K562 (cell line): ENCODE measurements around the gene MRI1. TPM values are rescaled to one million over a fixed set of nuclear protein-coding genes. Genes with fewer than 3 reads are reported as not detected.

Experiments used
- HLTF ChIP-seq: fragments of 450-650 bp; IDR thresholded peaks from 2 replicates; pipeline ENCODE4 v1.6.1; 2016
- KHSRP ChIP-seq: fragments of 450-650 bp; IDR thresholded peaks from 2 replicates; pipeline ENCODE4 v1.6.1; 2017
- RFX5 ChIP-seq: IDR thresholded peaks from 2 replicates; pipeline ENCODE4 v1.6.1; 2011; ENCODE audit warnings: low read depth, mild to moderate bottlenecking, improper control_type of control experiment, low read length
- SP1 ChIP-seq: sonication (generic); formaldehyde crosslinking; IDR thresholded peaks from 2 replicates; pipeline ENCODE4 v1.8.1; 2022; ENCODE audit warnings: mild to moderate bottlenecking, missing genetic modification reagents
- SPI1 ChIP-seq: IDR thresholded peaks from 2 replicates; pipeline ENCODE4 v1.6.1; 2011; ENCODE audit warnings: low read depth, low read length, control low read depth, borderline replicate concordance
- SRF ChIP-seq, 2 experiments: fragments of 250-450, 450-650 bp in 1 of 2; sonication (Bioruptor Pico) in 1 of 2; sonication (generic) in 1 of 2; formaldehyde crosslinking; IDR thresholded peaks; 2 replicates each; pipeline versions ENCODE4 v1.5.0 to v1.5.1; 2020 to 2022; ENCODE audit warnings: mild to moderate bottlenecking in 1 of 2, missing genetic modification reagents in 1 of 2
- SUPT5H ChIP-seq: fragments of 450-650 bp; IDR thresholded peaks from 2 replicates; pipeline ENCODE4 v1.6.1; 2016
- TBL1XR1 ChIP-seq, 2 experiments: IDR thresholded peaks; 2 replicates each; pipeline ENCODE4 v1.6.1; 2012; ENCODE audit warnings: improper control_type of control experiment in 2 of 2, low read length in 2 of 2, mild to moderate bottlenecking in 1 of 2
- TBP ChIP-seq: optimal IDR thresholded peaks from 2 replicates; pipeline ENCODE3; 2011; ENCODE audit warnings: low read depth, low read length, improper control_type of control experiment
- TOE1 ChIP-seq, 2 experiments: fragments of 450-650 bp in 1 of 2; sonication (generic) in 1 of 2; formaldehyde crosslinking in 1 of 2; IDR thresholded peaks; 2 replicates each; pipeline versions ENCODE4 v1.7.1 to v1.8.0; 2016 to 2022; ENCODE audit warnings: borderline replicate concordance in 2 of 2, mild to moderate bottlenecking in 2 of 2, antibody characterized with exemption in 1 of 2, inconsistent platforms in 1 of 2, low read depth in 1 of 2, missing genetic modification reagents in 1 of 2, moderate library complexity in 1 of 2
- U2AF1 ChIP-seq: fragments of 200-400 bp; formaldehyde crosslinking; optimal IDR thresholded peaks from 2 replicates; pipeline ENCODE3; 2017; ENCODE audit warnings: mild to moderate bottlenecking, low read depth, low read length, moderate library complexity
- ZFP30 ChIP-seq: fragments of 250-450 bp; sonication (Bioruptor Pico); IDR thresholded peaks from 2 replicates; pipeline ENCODE4 v1.8.0; 2022; ENCODE audit warnings: moderate library complexity, mild to moderate bottlenecking, inconsistent platforms, borderline replicate concordance
- ZKSCAN8 ChIP-seq: fragments of 200-800 bp; sonication (Bioruptor generic); IDR thresholded peaks from 2 replicates; pipeline ENCODE4 v1.6.1; 2016; ENCODE audit warnings: missing genetic modification characterization, missing compliant biosample characterization
- ZNF282 ChIP-seq: sonication (generic); formaldehyde crosslinking; IDR thresholded peaks from 2 replicates; pipeline ENCODE4 v1.8.1; 2023; ENCODE audit warnings: missing genetic modification reagents
- ZNF717 ChIP-seq: fragments of 250-450 bp; sonication (Bioruptor Pico); IDR thresholded peaks from 2 replicates; pipeline ENCODE4 v1.5.0; 2021
- ZNF780A ChIP-seq: fragments of 250-450 bp; sonication (Bioruptor Pico); IDR thresholded peaks from 2 replicates; pipeline ENCODE4 v1.5.0; 2021; ENCODE audit warnings: mild to moderate bottlenecking
- polyA plus RNA-seq, 8 experiments: library from polyadenylated mRNA; depleted of rRNA in 4 of 8; stranded (reverse) in 5 of 8; unstranded in 3 of 8; fragments of >200 nt; fragmentation: Nextera tagmentation in 2 of 8; fragmentation: Illumina TruSeq in 1 of 8; extraction: Ambion mirVana in 2 of 8; extraction: Trizol in 1 of 8; gene quantifications; 2 replicates each; pipeline versions ENCODE4 v1.2.1 to v1.2.3, GENCODE V29; 2011 to 2014; ENCODE audit warnings: inconsistent platforms in 1 of 8, missing spikeins in 1 of 8
- total RNA-seq, 7 experiments: library from RNA; depleted of rRNA in 6 of 7; stranded (reverse); fragments of >200 nt in 6 of 7; fragmentation: Illumina TruSeq in 2 of 7; extraction: Trizol in 2 of 7; gene quantifications; 2 replicates each; pipeline versions ENCODE4 v1.2.1 to v1.2.3, GENCODE V29; 2011 to 2021; ENCODE audit warnings: low replicate concordance in 1 of 7
- TF ChIP-seq, protein P1 (sequence below), 2 experiments: fragments of 450-650 bp in 1 of 2; IDR thresholded peaks; 2 replicates each; pipeline ENCODE4 v1.6.1; 2011 to 2017; ENCODE audit warnings: low read depth in 2 of 2, antibody characterized with exemption in 1 of 2, borderline replicate concordance in 1 of 2, low read length in 1 of 2, mild to moderate bottlenecking in 1 of 2, mixed read lengths in 1 of 2; ENCODE audit not compliant: control insufficient read depth in 1 of 2
- TF ChIP-seq, protein P2 (sequence below): fragments of 450-650 bp; IDR thresholded peaks from 2 replicates; pipeline ENCODE4 v1.6.1; 2016; ENCODE audit warnings: borderline replicate concordance
- TF ChIP-seq, protein P3 (sequence below): fragments of 200-800 bp; sonication (Bioruptor generic); IDR thresholded peaks from 2 replicates; pipeline ENCODE4 v1.6.1; 2017; ENCODE audit warnings: missing genetic modification characterization, missing compliant biosample characterization
- TF ChIP-seq, protein P4 (sequence below): fragments of 450-650 bp; IDR thresholded peaks from one replicate; pipeline ENCODE4 v1.6.1; 2018; ENCODE audit warnings: mild to moderate bottlenecking, moderate library complexity; ENCODE audit not compliant: partially characterized antibody

The MRI1 gene
- total and polyA plus RNA-seq, 9 of the 15 experiments (the other 6 are each of a cell fraction or from before 2014, with no cell fraction given), result 5.5 to 57.4 (median 28.2) TPM

DNA sequence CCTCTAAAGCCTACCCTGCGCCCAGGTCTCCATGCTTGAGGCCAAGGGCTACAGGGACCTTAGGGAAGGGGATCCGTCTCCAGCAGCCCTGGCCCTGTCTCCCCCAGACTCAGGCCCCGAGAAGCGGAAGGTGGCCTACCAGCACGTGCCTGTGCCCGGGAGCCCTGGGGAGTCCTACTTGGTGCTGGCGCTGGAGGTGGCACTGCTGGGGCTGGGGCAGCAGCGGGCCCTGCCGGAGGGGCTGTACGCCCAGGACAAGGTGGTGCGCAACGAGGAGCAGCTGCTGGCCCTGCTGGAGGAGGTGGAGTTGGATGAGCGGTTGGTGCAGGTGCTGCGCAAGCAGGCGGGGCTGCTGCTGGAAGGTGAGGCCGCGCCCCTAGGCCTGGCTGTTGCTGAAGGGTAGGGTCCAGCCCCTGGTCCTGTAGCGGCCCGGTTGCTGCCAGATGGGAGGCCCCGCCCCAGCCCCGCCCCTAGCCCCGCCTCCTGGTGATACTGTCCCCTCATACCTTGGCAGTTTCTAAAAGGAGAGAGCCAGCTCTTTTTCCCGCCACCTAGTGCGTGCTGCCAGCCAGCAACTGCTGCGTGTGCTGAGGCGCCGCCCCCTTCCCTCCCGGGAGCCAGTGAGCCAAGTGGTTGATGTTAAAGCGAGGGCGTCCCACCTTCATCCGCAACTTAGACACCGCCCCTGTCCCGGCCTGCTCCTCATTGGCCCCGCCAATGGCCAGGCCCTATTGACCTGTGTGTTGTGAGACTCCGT, 53.5 kb downstream of the MRI1 start (continued):
- TF ChIP-seq, protein P1, sequence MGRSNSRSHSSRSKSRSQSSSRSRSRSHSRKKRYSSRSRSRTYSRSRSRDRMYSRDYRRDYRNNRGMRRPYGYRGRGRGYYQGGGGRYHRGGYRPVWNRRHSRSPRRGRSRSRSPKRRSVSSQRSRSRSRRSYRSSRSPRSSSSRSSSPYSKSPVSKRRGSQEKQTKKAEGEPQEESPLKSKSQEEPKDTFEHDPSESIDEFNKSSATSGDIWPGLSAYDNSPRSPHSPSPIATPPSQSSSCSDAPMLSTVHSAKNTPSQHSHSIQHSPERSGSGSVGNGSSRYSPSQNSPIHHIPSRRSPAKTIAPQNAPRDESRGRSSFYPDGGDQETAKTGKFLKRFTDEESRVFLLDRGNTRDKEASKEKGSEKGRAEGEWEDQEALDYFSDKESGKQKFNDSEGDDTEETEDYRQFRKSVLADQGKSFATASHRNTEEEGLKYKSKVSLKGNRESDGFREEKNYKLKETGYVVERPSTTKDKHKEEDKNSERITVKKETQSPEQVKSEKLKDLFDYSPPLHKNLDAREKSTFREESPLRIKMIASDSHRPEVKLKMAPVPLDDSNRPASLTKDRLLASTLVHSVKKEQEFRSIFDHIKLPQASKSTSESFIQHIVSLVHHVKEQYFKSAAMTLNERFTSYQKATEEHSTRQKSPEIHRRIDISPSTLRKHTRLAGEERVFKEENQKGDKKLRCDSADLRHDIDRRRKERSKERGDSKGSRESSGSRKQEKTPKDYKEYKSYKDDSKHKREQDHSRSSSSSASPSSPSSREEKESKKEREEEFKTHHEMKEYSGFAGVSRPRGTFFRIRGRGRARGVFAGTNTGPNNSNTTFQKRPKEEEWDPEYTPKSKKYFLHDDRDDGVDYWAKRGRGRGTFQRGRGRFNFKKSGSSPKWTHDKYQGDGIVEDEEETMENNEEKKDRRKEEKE (IDR thresholded peaks at IDR 0.05; ENCODE audit: borderline replicate concordance in 1 of 2, control insufficient read depth in 1 of 2, low read depth in 2 of 2, low read length in 1 of 2), result no peak
- TF ChIP-seq HLTF (no peak), ZNF282 (CRISPR knock-in tag) (no peak), ZNF780A (CRISPR knock-in tag) (no peak), SP1 (CRISPR knock-in tag) (peak; percentile 58; the same call in 1 of the 2 replicates), U2AF1 (no peak), RFX5 (0 out of 2 replicates have a peak, but pooled peaks have one; percentile 25), SRF (CRISPR knock-in tag; IDR thresholded peaks at IDR 0.05) (no peak), TOE1 (IDR thresholded peaks at IDR 0.05; ENCODE audit: borderline replicate concordance) (no peak), TOE1 (CRISPR knock-in tag; IDR thresholded peaks at IDR 0.05; ENCODE audit: borderline replicate concordance, low read depth) (no peak), ZNF717 (CRISPR knock-in tag) (0 out of 2 replicates have a peak, but pooled peaks have one; percentile 51), ZFP30 (CRISPR knock-in tag) (no peak), ZKSCAN8 (CRISPR knock-in tag) (no peak), TBL1XR1 (IDR thresholded peaks at IDR 0.05; ENCODE audit: low read length in 2 of 2) (0 out of 4 replicates have a peak, but pooled peaks of 1 of the 2 experiments have one; percentile 35), KHSRP (no peak), SPI1 (no peak), TBP (peak; percentile 21), SUPT5H (peak; percentile 59)
- TF ChIP-seq, protein P2, sequence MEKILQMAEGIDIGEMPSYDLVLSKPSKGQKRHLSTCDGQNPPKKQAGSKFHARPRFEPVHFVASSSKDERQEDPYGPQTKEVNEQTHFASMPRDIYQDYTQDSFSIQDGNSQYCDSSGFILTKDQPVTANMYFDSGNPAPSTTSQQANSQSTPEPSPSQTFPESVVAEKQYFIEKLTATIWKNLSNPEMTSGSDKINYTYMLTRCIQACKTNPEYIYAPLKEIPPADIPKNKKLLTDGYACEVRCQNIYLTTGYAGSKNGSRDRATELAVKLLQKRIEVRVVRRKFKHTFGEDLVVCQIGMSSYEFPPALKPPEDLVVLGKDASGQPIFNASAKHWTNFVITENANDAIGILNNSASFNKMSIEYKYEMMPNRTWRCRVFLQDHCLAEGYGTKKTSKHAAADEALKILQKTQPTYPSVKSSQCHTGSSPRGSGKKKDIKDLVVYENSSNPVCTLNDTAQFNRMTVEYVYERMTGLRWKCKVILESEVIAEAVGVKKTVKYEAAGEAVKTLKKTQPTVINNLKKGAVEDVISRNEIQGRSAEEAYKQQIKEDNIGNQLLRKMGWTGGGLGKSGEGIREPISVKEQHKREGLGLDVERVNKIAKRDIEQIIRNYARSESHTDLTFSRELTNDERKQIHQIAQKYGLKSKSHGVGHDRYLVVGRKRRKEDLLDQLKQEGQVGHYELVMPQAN, result peak; percentile 74
- TF ChIP-seq, protein P3, sequence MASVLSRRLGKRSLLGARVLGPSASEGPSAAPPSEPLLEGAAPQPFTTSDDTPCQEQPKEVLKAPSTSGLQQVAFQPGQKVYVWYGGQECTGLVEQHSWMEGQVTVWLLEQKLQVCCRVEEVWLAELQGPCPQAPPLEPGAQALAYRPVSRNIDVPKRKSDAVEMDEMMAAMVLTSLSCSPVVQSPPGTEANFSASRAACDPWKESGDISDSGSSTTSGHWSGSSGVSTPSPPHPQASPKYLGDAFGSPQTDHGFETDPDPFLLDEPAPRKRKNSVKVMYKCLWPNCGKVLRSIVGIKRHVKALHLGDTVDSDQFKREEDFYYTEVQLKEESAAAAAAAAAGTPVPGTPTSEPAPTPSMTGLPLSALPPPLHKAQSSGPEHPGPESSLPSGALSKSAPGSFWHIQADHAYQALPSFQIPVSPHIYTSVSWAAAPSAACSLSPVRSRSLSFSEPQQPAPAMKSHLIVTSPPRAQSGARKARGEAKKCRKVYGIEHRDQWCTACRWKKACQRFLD (CRISPR knock-in tag), result no peak
- TF ChIP-seq, protein P4, sequence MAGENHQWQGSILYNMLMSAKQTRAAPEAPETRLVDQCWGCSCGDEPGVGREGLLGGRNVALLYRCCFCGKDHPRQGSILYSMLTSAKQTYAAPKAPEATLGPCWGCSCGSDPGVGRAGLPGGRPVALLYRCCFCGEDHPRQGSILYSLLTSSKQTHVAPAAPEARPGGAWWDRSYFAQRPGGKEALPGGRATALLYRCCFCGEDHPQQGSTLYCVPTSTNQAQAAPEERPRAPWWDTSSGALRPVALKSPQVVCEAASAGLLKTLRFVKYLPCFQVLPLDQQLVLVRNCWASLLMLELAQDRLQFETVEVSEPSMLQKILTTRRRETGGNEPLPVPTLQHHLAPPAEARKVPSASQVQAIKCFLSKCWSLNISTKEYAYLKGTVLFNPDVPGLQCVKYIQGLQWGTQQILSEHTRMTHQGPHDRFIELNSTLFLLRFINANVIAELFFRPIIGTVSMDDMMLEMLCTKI, result no peak
